ENCODE data around the gene DOCK8. TPM values are rescaled to one million over a fixed set of nuclear protein-coding genes. Genes with fewer than 3 reads are reported as not detected.
A peak's percentile ranks its signal among the peaks of the same experiment; 100 is the strongest.

DOCK8 gene
- total and polyA plus RNA-seq, 2 donors from 2014 or later, result 5.0 to 46.5 TPM

- no peak overlapping the region for H3K27ac ChIP-seq (ENCODE audit: low read depth in 2 of 2, low read length in 2 of 2)
- no peak for FAIRE-seq
Observed at GRCh38 chr9:438961-439768, 224.5 kb downstream of the DOCK8 start.

DNA sequence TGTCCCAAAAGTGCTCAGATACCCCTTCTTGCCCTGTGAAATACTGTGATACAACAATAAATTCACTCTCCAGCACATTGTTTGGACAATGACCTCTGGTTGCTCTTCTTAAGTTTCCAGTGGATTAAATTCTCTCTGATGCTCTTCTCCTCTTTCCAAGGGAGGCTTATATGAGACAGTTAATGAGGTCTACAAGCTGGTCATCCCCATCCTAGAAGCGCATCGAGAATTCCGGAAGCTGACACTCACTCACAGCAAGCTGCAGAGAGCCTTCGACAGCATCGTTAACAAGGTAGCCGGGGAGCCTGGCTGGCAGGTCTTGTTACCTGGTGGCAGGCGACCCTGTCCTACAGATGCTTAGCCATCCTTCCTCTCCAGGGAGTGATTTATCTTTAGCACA lies 226.5 kb downstream of the DOCK8 start:
- Histone ChIP-seq H3K9ac (ENCODE audit: low read length in 3 of 3) (no peak overlapping the region), H3K36me3 (ENCODE audit: control insufficient read depth in 2 of 3, insufficient read depth in 3 of 3, low read length in 3 of 3) (peaks cover 0 to 3% (median 0%) of the 10 kb centered on the region in 3 donors), H3K27ac (ENCODE audit: low read depth in 2 of 2, low read length in 2 of 2) (no peak overlapping the region), H3K4me1 (ENCODE audit: control insufficient read depth in 2 of 3, insufficient read depth in 2 of 3, low read depth in 1 of 3, low read length in 3 of 3) (peaks cover 5 to 10% (median 7%) of the 10 kb centered on the region in 3 donors), H3K9me3 (ENCODE audit: control insufficient read depth in 2 of 3, insufficient read depth in 1 of 3, low read length in 3 of 3) (no peaks in the 10 kb centered on the region), H3K4me3 (ENCODE audit: low read length in 3 of 3) (no peak overlapping the region), H3K27me3 (ENCODE audit: control insufficient read depth, insufficient read depth, low read length) (no peaks in the 10 kb centered on the region)
- intact Hi-C loops (cut with DNase I), result no loop called here
- TF ChIP-seq, protein P1, sequence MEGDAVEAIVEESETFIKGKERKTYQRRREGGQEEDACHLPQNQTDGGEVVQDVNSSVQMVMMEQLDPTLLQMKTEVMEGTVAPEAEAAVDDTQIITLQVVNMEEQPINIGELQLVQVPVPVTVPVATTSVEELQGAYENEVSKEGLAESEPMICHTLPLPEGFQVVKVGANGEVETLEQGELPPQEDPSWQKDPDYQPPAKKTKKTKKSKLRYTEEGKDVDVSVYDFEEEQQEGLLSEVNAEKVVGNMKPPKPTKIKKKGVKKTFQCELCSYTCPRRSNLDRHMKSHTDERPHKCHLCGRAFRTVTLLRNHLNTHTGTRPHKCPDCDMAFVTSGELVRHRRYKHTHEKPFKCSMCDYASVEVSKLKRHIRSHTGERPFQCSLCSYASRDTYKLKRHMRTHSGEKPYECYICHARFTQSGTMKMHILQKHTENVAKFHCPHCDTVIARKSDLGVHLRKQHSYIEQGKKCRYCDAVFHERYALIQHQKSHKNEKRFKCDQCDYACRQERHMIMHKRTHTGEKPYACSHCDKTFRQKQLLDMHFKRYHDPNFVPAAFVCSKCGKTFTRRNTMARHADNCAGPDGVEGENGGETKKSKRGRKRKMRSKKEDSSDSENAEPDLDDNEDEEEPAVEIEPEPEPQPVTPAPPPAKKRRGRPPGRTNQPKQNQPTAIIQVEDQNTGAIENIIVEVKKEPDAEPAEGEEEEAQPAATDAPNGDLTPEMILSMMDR (IDR thresholded peaks at IDR 0.05; ENCODE audit: borderline replicate concordance, extremely low read depth, insufficient read depth), result no peak
- no peak for FAIRE-seq
- DNase-seq, result peak in 4 of 5 donors; percentile 84 to 94 (median 90)

More at GRCh38 chr9:438961-439768, 224.5 kb downstream of the DOCK8 start:
- peaks cover 0 to 7% (median 5%) of the 10 kb centered on the region in 3 donors for H3K4me1 ChIP-seq (ENCODE audit: control insufficient read depth in 2 of 3, insufficient read depth in 2 of 3, low read depth in 1 of 3, low read length in 3 of 3)
- no peaks in the 10 kb centered on the region for H3K9me3 ChIP-seq (ENCODE audit: control insufficient read depth in 2 of 3, insufficient read depth in 1 of 3, low read length in 3 of 3)
- intact Hi-C loops (cut with DNase I), result no loop called here
- H3K9ac ChIP-seq (ENCODE audit: low read length in 3 of 3), result no peak overlapping the region
- H3K27me3 ChIP-seq (ENCODE audit: control insufficient read depth, insufficient read depth, low read length), result no peaks in the 10 kb centered on the region
- DNase-seq, result peak in 2 of 5 donors; percentile 46 to 53
- TF ChIP-seq, protein P1 (IDR thresholded peaks at IDR 0.05; ENCODE audit: borderline replicate concordance, extremely low read depth, insufficient read depth), result no peak
- H3K36me3 ChIP-seq (ENCODE audit: control insufficient read depth in 2 of 3, insufficient read depth in 3 of 3, low read length in 3 of 3), result peaks cover 0 to 8% (median 0%) of the 10 kb centered on the region in 3 donors
- no peak overlapping the region for H3K4me3 ChIP-seq (ENCODE audit: low read length in 3 of 3)

DNA sequence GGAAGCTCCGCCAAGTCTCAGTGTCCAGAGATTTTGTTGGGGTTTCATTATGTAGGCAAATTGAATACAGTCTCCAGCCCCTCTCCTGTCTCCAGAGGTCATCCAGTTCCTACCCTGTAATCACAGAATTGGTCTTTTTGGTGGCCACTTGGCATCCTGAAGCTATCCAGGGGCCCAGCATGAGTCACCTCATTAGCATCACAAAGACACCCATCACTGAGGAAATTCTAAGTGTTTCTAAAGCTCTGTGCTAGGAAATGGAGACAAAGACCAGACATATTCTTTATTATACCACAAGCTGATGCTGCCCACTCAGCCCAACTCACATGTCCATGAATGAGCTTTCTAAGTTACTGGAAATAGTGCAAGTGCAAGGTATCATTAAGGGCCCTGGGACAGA lies 229.9 kb downstream of the DOCK8 start:
- peaks cover 0 to 10% (median 0%) of the 10 kb centered on the region in 3 donors for H3K4me1 ChIP-seq (ENCODE audit: control insufficient read depth in 2 of 3, insufficient read depth in 2 of 3, low read depth in 1 of 3, low read length in 3 of 3)
- no peak for DNase-seq
- TF ChIP-seq, protein P1 (IDR thresholded peaks at IDR 0.05; ENCODE audit: borderline replicate concordance, extremely low read depth, insufficient read depth), result no peak
- no peaks in the 10 kb centered on the region for H3K36me3 ChIP-seq (ENCODE audit: control insufficient read depth in 2 of 3, insufficient read depth in 3 of 3, low read length in 3 of 3)
- intact Hi-C loops (cut with DNase I), result no loop called here
- peak overlapping the region in 1 of 3 donors; percentile 8 for H3K4me3 ChIP-seq (ENCODE audit: low read length in 3 of 3)
- no peak overlapping the region for H3K9ac ChIP-seq (ENCODE audit: low read length in 3 of 3)
- no peak for FAIRE-seq
- H3K27me3 ChIP-seq (ENCODE audit: control insufficient read depth, insufficient read depth, low read length), result no peaks in the 10 kb centered on the region
- H3K27ac ChIP-seq (ENCODE audit: low read depth in 2 of 2, low read length in 2 of 2), result peak overlapping the region in 1 of 2 donors; percentile 16
- no peaks in the 10 kb centered on the region for H3K9me3 ChIP-seq (ENCODE audit: control insufficient read depth in 2 of 3, insufficient read depth in 1 of 3, low read length in 3 of 3)
